Stimulated activated CD8-positive, alpha-beta memory T cell treated with anti-CD3 and anti-CD28 coated beads, Interleukin-4, amount 100 ng/mL, for 4 hours (primary cell): ENCODE measurements around the gene CD72.
"Not testable (repeated sequence)": the region's sequence is repeated elsewhere in the genome, so short reads cannot be mapped to it uniquely, and the experiment has no call there.

Experiments
- DNase-seq, 2 donors: peaks; one replicate each; pipeline ENCODE4 v3.0.0-alpha.2; 2020; ENCODE audit warnings: low read depth in 2 of 2, low spot score in 1 of 2

Gene CD72

DNA sequence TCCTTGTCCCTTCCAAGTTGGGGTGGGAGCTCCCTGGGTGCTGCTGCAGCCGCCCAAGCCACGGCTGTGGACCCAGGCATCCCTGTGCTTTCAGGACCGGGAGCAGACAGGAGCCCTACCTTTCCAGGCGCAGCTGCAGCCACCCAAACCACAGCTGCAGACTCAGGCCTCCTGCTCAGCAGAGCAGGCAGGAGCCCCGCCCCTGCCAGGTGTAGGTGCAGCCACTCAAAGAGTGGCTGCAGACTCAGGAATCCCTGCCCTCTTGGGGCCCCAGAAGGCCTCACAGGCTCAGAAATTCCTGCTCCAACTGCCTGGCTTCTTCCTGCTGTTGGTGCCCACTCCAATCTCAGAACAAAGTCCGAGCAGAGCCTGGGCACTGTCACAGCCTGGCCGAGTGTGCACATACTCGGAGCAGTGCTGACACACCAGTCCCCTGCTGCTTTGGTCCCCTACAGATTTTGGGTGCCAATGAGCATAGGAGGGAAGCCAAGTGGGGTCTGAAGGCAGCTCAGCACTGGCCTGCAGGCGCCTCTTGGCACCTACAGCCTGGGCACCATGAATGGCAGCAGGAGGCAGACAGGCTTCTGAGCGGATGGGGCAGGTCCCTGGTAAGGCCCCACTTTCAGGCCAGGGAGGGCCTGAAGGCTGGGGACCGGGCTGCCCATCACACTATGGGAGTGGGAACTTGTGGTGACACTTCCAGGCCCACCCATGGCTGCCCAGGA, 19.2 kb downstream of the CD72 start:
- DNase-seq: no peak

- DNase-seq: not testable (repeated sequence)
Measured at GRCh38 chr9:35596907-35597306, 21.3 kb downstream of the CD72 start.

GRCh38 chr9:35594471-35594870, 23.7 kb downstream of the CD72 start:
- DNase-seq: no peak

DNA sequence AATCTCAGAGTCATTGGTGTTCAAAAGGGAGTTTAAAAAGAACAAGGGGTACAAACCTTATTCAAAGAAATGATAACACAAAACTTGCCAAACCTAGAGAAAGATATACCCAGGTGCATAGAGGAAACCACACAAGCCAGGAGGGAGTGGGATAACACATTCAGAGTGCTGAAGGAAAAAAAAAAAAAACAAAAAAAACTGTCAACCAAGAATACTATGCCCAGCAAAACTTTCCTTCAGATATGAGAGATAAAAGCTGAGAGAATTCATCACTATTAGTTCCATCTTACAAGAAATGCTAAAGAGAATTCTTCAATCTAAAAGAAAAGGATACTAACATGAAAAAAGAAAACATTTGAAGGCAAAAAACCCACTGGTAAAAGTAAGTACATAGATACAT, 24.6 kb downstream of the CD72 start:
- DNase-seq: no peak

- not testable (repeated sequence) for DNase-seq
Measured at GRCh38 chr9:35588506-35588905, 29.7 kb downstream of the CD72 start.

GRCh38 chr9:35584681-35585080, 33.5 kb downstream of the CD72 start:
- DNase-seq: not testable (repeated sequence)

- not testable (repeated sequence) for DNase-seq
Measured at GRCh38 chr9:35583521-35583920, 34.7 kb downstream of the CD72 start.

DNA sequence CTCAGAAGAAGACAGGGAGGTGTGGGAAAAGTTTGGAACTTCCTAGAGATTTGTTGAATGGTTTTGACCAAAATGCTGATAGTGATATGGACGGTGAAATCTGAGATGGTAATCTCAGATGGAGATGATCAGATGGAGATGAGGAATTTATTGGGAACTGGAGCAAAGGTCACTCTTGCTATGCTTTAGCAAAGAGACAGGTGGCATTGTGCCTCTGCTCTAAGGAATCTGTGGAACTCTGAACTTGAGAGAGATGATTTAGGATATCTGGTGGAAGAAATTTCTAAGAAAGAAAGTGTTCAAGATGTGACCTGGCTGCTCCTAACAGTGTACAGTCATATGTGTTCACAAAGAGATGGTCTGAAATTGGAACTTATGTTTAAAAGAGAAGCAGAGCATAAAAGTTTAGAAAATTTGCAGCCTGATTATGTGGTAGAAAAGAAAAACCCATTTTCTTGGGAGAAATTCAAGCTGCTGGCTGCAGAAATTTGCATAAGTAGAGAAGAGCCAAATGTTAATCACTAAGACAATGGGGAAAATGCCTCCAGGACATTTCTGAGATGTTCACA, 38.5 kb downstream of the CD72 start:
- DNase-seq: not testable (repeated sequence)

DNA sequence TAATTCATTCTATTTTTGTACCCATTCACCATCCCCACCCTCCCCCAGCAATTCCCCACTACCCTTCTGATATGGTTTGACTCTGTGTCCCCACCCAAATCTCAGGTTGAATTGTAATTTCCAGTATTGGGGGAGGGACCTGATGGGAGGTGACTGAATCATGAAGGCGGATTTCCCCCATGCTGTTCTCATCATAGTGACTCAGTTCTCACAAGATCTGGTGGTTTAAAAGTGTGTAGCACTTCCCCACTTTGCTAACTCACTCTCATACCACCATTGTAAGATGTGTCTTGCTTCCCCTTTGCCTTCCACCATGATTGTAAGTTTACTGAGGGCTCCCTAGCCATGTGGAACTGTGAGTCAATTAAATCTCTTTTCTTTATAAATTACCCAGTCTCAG, 39.1 kb downstream of the CD72 start:
- DNase-seq: no peak

- no peak for DNase-seq
Measured at GRCh38 chr9:35577486-35577885, 40.7 kb downstream of the CD72 start.

DNA sequence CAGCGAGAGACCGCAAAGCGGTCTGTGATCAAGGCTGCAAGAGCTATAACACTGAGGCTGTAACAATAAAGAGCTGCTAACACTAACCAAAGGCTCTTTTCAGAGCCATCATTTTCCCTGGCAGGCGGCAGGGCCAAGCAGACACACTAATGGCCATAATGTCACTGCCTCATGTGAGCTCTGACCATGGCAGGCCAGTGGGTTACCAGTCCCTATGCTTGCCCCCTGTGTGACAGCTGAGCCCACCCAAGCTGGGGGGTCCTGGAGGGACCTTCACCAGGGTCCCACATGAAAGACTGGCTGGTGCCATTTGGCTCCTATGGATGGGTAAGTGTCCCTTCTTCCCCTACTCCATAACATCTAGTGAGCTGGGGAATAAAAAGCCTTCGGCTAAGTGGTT, 42.7 kb downstream of the CD72 start:
- DNase-seq: no peak

GRCh38 chr9:35574578-35575122, 43.6 kb downstream of the CD72 start:
- DNase-seq: no peak

- DNase-seq: no peak
Measured at GRCh38 chr9:35570709-35571504, 47.3 kb downstream of the CD72 start.

DNA sequence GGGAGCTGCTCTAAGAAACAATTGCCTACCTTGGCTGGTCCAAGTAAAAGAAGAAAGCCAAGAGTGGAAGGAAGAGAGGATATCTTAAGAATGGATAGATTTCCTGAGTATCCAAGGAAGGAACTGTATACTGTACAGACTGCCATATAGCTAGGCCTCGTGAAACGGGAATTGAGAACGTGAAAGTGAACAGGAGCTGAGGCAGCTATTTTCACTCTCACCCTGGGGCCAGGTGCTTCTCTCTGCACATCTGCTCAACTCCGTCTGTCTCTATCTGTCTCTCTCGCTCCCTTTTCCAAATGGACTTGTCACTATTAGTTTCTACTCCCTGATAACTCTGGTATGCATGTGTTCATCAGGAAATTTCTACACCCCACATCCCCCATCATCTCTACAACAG, 49.0 kb downstream of the CD72 start:
- DNase-seq: no peak

DNA sequence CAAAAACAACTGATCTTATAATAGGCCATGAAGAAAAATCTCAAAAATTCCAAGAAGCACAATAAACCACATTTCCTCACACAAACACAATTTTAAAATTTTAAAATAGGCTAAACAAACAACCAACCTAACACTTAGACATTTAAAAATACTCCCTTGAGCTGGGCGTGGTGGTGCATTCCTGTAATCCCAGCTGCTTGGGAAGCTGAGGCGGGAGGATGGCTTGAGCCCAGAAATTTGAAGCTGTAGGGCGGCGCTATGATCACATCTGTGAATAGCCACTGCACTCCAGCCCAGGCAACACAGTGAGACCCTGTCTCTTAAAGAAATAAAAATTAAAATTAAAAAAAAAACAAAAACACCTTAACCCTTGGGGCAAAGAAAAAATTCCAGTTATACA, 50.0 kb downstream of the CD72 start:
- no peak for DNase-seq

GRCh38 chr9:35566417-35566816, 51.8 kb downstream of the CD72 start:
- DNase-seq: no peak

- no peak for DNase-seq
Measured at GRCh38 chr9:35564658-35565061, 53.6 kb downstream of the CD72 start.

DNA sequence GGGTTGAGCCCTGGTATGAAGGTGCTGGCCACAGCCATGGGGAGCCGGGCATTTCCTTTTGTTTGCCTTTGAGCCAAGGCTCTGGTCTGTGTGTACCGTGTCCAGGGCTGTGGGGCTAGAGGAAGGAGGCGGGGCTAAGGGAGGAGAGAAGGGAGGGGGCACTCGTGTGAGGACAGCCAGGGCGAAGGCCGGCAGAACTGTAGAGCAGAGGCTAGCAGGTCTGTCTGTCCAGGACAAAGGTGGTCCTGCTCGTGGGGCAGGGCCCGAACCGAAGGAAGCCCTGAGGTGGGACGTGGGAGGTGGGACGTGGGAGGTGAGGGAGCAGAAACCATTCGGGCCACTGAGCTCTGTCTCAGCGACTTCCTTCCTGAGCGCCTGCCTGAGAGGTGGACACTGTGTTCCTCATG, 54.4 kb downstream of the CD72 start:
- no peak for DNase-seq

DNA sequence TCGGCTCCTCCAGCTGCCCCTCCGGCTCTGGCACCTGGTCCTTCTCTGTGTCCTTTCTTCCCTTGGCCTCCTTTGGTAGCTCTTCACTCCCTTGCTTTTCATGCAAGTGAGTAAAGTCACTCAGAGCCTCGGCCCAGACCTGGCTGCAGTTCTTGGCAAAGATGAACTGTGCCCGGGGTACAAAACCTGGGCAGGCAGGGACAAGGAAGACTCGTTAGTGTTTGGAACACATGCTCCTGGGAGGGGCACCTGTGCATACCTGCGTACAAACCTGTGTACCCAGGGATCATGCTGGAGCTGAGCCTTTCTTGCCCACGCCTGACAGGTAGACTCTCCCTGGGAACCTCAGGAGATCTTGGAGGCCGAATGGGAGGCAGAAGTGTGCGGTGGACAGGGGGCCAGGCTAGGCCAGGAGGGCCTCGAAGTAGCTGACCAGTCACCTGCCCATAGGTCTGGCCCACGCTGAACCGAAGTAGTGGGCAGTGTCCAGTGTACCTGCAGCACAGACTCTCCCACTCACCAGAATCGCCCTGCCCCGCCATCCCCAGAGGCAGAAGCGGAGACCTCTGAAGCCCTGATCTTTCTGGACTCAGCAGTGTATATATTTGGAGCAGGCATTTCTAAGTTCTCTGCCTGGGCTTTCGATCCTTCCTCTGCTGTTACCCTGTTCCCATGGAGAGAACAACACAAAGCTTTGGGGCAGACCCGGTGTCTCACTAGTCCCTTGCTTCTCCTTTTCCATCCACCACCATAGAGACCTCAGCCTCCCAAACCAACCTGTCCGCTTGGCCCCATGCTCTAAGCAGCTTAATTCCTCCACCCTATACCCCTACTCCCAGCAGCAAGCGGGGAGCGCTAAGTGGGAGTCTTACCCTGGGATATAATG, 55.1 kb downstream of the CD72 start:
- no peak for DNase-seq

DNA sequence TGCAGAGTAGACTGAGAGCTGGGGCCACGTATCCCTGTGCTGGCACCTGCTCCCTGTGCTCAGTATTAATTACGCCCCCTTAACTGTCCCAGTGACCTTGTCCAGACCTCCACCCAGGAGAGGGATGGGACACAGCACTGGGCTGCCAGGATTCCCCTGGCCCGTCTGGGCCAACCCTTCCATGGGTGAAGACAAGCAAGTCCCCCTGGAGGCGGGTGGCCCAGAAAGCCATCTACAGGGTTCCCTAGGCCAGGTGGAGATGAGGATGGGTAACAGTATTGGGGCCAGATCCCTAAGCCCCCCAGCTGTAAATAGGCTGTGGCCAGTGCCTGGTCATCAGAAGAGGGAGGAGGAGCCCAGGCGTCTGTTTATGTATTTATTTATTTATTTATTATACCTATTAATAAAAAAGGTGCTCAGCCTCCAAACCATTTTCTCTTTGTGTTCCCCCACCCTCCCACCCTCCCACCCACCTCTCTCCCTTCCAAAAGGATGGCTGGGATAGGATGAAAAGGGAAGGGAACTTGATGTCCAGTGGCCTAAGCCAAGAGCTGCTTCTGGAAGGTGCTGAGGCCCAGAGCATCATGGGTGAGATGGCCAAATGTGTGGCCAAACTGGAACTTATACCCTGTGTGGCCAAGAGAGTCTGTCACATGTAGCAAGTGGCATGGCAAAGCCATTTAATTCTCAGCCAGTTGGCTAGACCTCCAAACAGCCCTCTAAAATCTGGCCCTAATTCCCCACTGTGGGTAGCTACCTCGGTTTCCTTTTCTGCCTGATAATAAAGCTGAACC, 56.5 kb downstream of the CD72 start:
- DNase-seq: no peak
